NB4 (cell line): ENCODE data around the gene DHDH.

Experiments
- DNase-seq: peaks from one replicate; pipeline ENCODE4 v3.0.0; 2010; ENCODE audit warnings: low read depth
- H3K4me3 ChIP-seq: one replicate; pipeline ENCODE4 v1.5.1; 2011; ENCODE audit warnings: mild to moderate bottlenecking, low read depth, low read length, moderate library complexity
- MAX ChIP-seq: IDR thresholded peaks from 2 replicates; pipeline ENCODE4 v1.6.1; 2011; ENCODE audit warnings: low read depth, low read length
- MYC ChIP-seq: IDR thresholded peaks from 2 replicates; pipeline ENCODE4 v1.6.1; 2011; ENCODE audit warnings: low read depth, low read length
- POLR2A ChIP-seq: IDR thresholded peaks from 2 replicates; pipeline ENCODE4 v1.6.1; 2011; ENCODE audit warnings: mild to moderate bottlenecking; ENCODE audit not compliant: insufficient read length; ENCODE audit errors: extremely low read depth
- TF ChIP-seq, protein P1 (sequence below): IDR thresholded peaks from one replicate; pipeline ENCODE4 v1.5.1; 2012; ENCODE audit warnings: low read depth, low read length

The DHDH gene

DNA sequence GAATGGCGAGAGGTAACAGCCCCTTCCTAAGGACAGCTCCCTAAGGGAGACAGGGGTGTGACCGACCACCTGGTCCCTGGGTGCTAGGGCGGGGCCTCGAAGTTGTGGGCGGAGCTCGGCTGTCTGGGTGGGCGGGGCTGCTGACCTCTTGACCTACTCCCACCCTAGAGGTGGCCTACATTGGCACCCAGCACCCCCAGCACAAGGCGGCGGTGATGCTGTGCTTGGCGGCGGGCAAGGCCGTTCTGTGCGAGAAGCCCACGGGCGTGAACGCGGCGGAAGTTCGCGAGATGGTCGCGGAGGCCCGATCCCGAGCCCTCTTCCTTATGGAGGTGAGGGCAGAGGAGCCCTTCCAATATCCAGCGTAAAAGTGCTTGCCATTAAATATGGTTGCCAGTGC lies 2.4 kb downstream of the DHDH start:
- DNase-seq = no peak
- TF ChIP-seq, protein P1, sequence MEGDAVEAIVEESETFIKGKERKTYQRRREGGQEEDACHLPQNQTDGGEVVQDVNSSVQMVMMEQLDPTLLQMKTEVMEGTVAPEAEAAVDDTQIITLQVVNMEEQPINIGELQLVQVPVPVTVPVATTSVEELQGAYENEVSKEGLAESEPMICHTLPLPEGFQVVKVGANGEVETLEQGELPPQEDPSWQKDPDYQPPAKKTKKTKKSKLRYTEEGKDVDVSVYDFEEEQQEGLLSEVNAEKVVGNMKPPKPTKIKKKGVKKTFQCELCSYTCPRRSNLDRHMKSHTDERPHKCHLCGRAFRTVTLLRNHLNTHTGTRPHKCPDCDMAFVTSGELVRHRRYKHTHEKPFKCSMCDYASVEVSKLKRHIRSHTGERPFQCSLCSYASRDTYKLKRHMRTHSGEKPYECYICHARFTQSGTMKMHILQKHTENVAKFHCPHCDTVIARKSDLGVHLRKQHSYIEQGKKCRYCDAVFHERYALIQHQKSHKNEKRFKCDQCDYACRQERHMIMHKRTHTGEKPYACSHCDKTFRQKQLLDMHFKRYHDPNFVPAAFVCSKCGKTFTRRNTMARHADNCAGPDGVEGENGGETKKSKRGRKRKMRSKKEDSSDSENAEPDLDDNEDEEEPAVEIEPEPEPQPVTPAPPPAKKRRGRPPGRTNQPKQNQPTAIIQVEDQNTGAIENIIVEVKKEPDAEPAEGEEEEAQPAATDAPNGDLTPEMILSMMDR = no peak
- no peak for TF ChIP-seq POLR2A
- no peak for TF ChIP-seq MAX
- TF ChIP-seq MYC = no peak
- no peak overlapping the region for H3K4me3 ChIP-seq

- H3K4me3 ChIP-seq = no peak overlapping the region
- no peak for DNase-seq
- TF ChIP-seq, protein P1 = no peak
- TF ChIP-seq MAX (no peak), MYC (no peak), POLR2A (no peak)
Measured at GRCh38 chr19:48938256-48938655, 4.8 kb downstream of the DHDH start.

DNA sequence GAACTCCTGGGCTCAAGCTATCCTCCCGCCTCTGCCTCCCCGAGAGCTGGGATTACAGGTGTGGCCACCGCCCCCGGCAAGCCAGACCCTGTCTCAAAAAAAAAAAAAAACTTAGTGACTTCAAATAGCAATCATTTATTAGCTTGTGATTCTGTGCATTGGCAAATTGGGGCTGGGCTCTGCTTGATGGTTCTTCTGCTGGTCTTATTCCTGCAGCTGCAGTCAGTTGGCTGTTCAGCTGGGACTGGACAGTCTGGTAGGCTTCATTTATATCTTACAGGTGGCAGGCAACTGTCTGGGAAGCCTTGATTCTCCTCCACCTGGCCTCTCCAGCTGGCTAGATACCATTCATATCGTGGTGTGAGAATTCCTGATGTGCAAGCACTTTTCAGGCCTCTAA lies 7.4 kb downstream of the DHDH start:
- H3K4me3 ChIP-seq = no peak overlapping the region
- TF ChIP-seq POLR2A (no peak), MAX (no peak), MYC (no peak)
- TF ChIP-seq, protein P1 = no peak

DNA sequence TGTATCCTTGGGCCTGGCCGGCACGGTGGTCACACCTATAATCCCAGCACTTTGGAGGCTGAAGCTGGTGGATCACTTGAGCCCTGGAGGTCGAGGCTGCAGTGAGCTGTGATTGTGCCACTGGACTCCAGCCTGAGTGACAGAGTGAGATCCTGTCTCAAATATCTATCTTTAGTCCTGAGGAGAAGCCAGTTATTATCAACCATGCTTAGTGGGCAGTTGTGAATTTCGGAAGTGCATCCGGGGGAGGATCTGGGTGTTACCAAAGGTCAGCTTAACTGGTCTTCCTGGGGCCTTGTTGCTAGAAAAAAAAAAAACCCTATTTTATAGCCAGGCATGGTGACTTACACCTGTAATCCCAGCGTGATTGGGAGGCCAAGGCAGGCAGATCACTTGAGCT lies 9.6 kb downstream of the DHDH start:
- TF ChIP-seq POLR2A (no peak), MYC (no peak), MAX (no peak)
- TF ChIP-seq, protein P1 = no peak
- DNase-seq = no peak
- no peak overlapping the region for H3K4me3 ChIP-seq

More for the DNA sequence above, 7.4 kb downstream of the DHDH start:
- DNase-seq = no peak

GRCh38 chr19:48945415-48945814 lies 11.9 kb downstream of the DHDH start:
- TF ChIP-seq MYC (no peak), MAX (no peak), POLR2A (no peak)
- TF ChIP-seq, protein P1 = no peak
- DNase-seq = no peak
- H3K4me3 ChIP-seq = no peak overlapping the region

- no peak for DNase-seq
- H3K4me3 ChIP-seq = no peak overlapping the region
- TF ChIP-seq, protein P1 = no peak
- no peak for TF ChIP-seq POLR2A
- no peak for TF ChIP-seq MYC
- no peak for TF ChIP-seq MAX
Measured at GRCh38 chr19:48945817-48946216, 12.3 kb downstream of the DHDH start.
